Endothelial cell of umbilical vein (primary cell): ENCODE data around the gene BABAM2. TPM values are rescaled to one million over a fixed set of nuclear protein-coding genes. Genes with fewer than 3 reads are reported as not detected.

Experiments
- BruUV-seq: library from RNA; stranded (reverse); fragments of 400-500 nt; replicated peaks from 2 replicates; lab custom pipeline; 2021; lab: Mats Ljungman, UMichigan
- CTCF ChIA-PET: fragments of 300-600, 350-600 bp; sonication (Branson Sonifier 250); formaldehyde crosslinking; loops from one replicate; lab custom pipeline; 2021; ENCODE audit warnings: antibody characterized with exemption, inconsistent platforms; lab: Charles Lee
- POLR2A ChIA-PET: fragments of 300-600, 350-600 bp; sonication (Branson Sonifier 250); formaldehyde crosslinking; loops from one replicate; lab custom pipeline; 2021; ENCODE audit warnings: antibody characterized with exemption, inconsistent platforms; lab: Charles Lee
- DNase-seq: peaks from one replicate; pipeline ENCODE4 v3.0.0-alpha.2; 2011; ENCODE audit warnings: low read depth, low spot score
- FAIRE-seq: peaks from 2 replicates; lab custom pipeline; 2011; peaks lifted over from hg19 to GRCh38; lab: Jason Lieb, UNC
- H2AFZ ChIP-seq: 2 replicates; pipeline ENCODE4 v1.6.0; 2012; ENCODE audit warnings: low read depth, low read length, control low read depth, inconsistent platforms
- H3K27ac ChIP-seq: 2 replicates; pipeline ENCODE4 v1.5.1; 2011; ENCODE audit warnings: low read depth, mild to moderate bottlenecking, control low read depth, low read length, moderate library complexity; ENCODE audit not compliant: insufficient read depth
- H3K27me3 ChIP-seq, 2 experiments: 2 replicates each; pipeline versions ENCODE4 v1.6.0 to v1.6.1; 2011; ENCODE audit warnings: low read length in 2 of 2, mixed read lengths in 1 of 2; ENCODE audit not compliant: control insufficient read depth in 2 of 2, insufficient read depth in 2 of 2
- H3K36me3 ChIP-seq, 2 experiments: 2 replicates in 1 of 2; 3 replicates in 1 of 2; pipeline ENCODE4 v1.5.1; 2011; ENCODE audit warnings: low read length in 2 of 2, mild to moderate bottlenecking in 1 of 2, moderate library complexity in 1 of 2; ENCODE audit not compliant: control insufficient read depth in 2 of 2, insufficient read depth in 2 of 2; ENCODE audit errors: extremely low read depth in 1 of 2
- H3K4me1 ChIP-seq: 3 replicates; pipeline ENCODE4 v1.5.1; 2011; ENCODE audit warnings: mild to moderate bottlenecking, low read length; ENCODE audit not compliant: control insufficient read depth, insufficient read depth; ENCODE audit errors: extremely low read depth
- H3K4me2 ChIP-seq: 2 replicates; pipeline ENCODE4 v1.6.1; 2011; ENCODE audit warnings: low read length, control low read depth, mixed read lengths; ENCODE audit not compliant: insufficient read depth
- H3K4me3 ChIP-seq, 3 experiments: fragments of 200-600 bp in 1 of 3; sonication (generic), shearing (Covaris generic) in 1 of 3; replicated peaks in 1 of 3; 2 replicates each; pipeline ENCODE4 v1.5.1; 2011 to 2016; ENCODE audit warnings: control low read depth in 3 of 3, low read length in 3 of 3, mild to moderate bottlenecking in 2 of 3, inconsistent platforms in 1 of 3, low read depth in 1 of 3, moderate library complexity in 1 of 3; ENCODE audit not compliant: insufficient read depth in 1 of 3
- H3K79me2 ChIP-seq: 2 replicates; pipeline ENCODE4 v1.6.0; 2012; ENCODE audit warnings: low read length, inconsistent platforms; ENCODE audit not compliant: control insufficient read depth, insufficient read depth
- H3K9ac ChIP-seq: replicated peaks from 2 replicates; pipeline ENCODE3; 2011; ENCODE audit warnings: low read length, control low read depth; ENCODE audit not compliant: insufficient read depth; ENCODE audit errors: extremely low read depth
- H3K9me1 ChIP-seq: replicated peaks from 3 replicates; pipeline ENCODE4 v1.6.0; 2011; ENCODE audit warnings: mild to moderate bottlenecking, low read length; ENCODE audit not compliant: control insufficient read depth, insufficient read depth; ENCODE audit errors: extremely low read depth
- H3K9me3 ChIP-seq: replicated peaks from 2 replicates; pipeline ENCODE4 v1.5.1; 2012; ENCODE audit warnings: low read length, inconsistent platforms; ENCODE audit not compliant: control insufficient read depth, insufficient read depth
- H4K20me1 ChIP-seq: replicated peaks from 2 replicates; pipeline ENCODE3; 2011; ENCODE audit warnings: mild to moderate bottlenecking, low read length; ENCODE audit not compliant: control insufficient read depth, insufficient read depth; ENCODE audit errors: extremely low read depth
- EZH2 ChIP-seq: IDR thresholded peaks from 2 replicates; pipeline ENCODE4 v1.6.1; 2012; ENCODE audit warnings: borderline replicate concordance, low read depth, mild to moderate bottlenecking, moderate library complexity, low read length, inconsistent platforms; ENCODE audit not compliant: severe bottlenecking
- FOS ChIP-seq: IDR thresholded peaks from 2 replicates; pipeline ENCODE4 v1.6.1; 2011; ENCODE audit warnings: mild to moderate bottlenecking, low read length, moderate library complexity, borderline replicate concordance; ENCODE audit not compliant: insufficient read depth
- GATA2 ChIP-seq: IDR thresholded peaks from 2 replicates; pipeline ENCODE4 v1.7.0; 2011; ENCODE audit warnings: low read depth, mild to moderate bottlenecking, moderate library complexity, mixed read lengths, low read length; ENCODE audit not compliant: insufficient read length, insufficient read depth
- JUN ChIP-seq: IDR thresholded peaks from 2 replicates; pipeline ENCODE4 v1.6.1; 2011; ENCODE audit warnings: borderline replicate concordance, low read depth; ENCODE audit not compliant: insufficient read length, insufficient read depth
- MYC ChIP-seq: IDR thresholded peaks from one replicate; pipeline ENCODE4 v1.6.1; 2011; ENCODE audit warnings: mild to moderate bottlenecking, low read depth, low read length
- POLR2A ChIP-seq: IDR thresholded peaks from 2 replicates; pipeline ENCODE4 v1.6.1; 2012; ENCODE audit warnings: low read depth, mild to moderate bottlenecking, control low read depth, low read length
- POLR2AphosphoS5 ChIP-seq: IDR thresholded peaks from 2 replicates; pipeline ENCODE4 v1.6.1; 2012; ENCODE audit warnings: low read depth, mild to moderate bottlenecking, control low read depth, low read length, moderate library complexity; ENCODE audit not compliant: insufficient read depth
- dilution Hi-C: fragments of 300-500 bp; cut with MboI; formaldehyde crosslinking; loops from one replicate; pipeline ENCODE4 v1.15.0; 2019; ENCODE audit warnings: low sequenced_read_pairs; ENCODE audit not compliant: extremely low pct_ligation_motif_present
- intact Hi-C: fragments of 100-400 bp; cut with micrococcal nuclease; formaldehyde crosslinking; loops from one replicate; pipeline ENCODE4 v1.10.0; 2022
- polyA plus RNA-seq, 4 experiments: library from polyadenylated mRNA; depleted of rRNA in 3 of 4; stranded (reverse) in 3 of 4; unstranded in 1 of 4; fragments of >200 nt; gene quantifications; 2 replicates each; pipeline versions ENCODE4 v1.2.1 to v1.2.3, GENCODE V29; 2011 to 2012; ENCODE audit warnings: missing spikeins in 1 of 4
- total RNA-seq: library from RNA; stranded (reverse); gene quantifications from 2 replicates; pipeline ENCODE4 v1.2.3, GENCODE V29; 2021
- TF ChIP-seq, protein P1 (sequence below): IDR thresholded peaks from 2 replicates; pipeline ENCODE4 v1.6.1; 2011; ENCODE audit not compliant: insufficient read depth, insufficient read length
- TF ChIP-seq, protein P2 (sequence below), 2 donors: IDR thresholded peaks; 1 replicate in 1 of 2; 2 replicates in 1 of 2; pipeline ENCODE4 v1.5.1; 2011; ENCODE audit warnings: low read length in 2 of 2, mild to moderate bottlenecking in 2 of 2, moderate library complexity in 2 of 2, control low read depth in 1 of 2, inconsistent platforms in 1 of 2, low read depth in 1 of 2; ENCODE audit not compliant: insufficient read depth in 1 of 2; ENCODE audit errors: extremely low read depth in 1 of 2

The BABAM2 gene
- total and polyA plus RNA-seq, 2 donors (not counting 3 experiments of a cell fraction or from before 2014, with no cell fraction given): 19.9 to 27.6 TPM

DNA sequence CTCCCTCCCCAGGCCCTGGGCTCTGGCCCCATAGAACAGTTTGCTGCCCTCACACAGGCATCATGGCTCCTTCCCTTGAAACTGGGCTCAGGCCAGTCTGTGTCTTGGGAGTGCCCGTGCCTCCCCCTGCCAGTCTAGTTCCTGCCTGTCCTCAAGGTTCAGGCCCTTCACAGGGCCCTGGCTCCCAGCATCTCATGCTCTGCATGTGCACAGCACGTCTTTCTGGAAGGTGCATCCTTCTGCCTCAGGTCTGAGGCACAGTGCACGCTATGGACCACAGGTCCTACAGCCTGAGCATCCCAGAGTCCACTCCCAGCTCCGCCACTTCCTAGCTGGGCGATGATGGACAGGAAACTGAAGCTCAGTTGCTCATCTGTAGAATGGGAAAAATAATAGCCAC is 466.5 kb downstream of the BABAM2 start:
- no peak for DNase-seq
- H4K20me1 ChIP-seq: no peaks in the 10 kb centered on the region
- intact Hi-C loops (no loop called here), dilution Hi-C loops (no loop called here)
- H3K9ac ChIP-seq: no peak overlapping the region
- no peaks in the 10 kb centered on the region for H3K27me3 ChIP-seq
- H3K4me3 ChIP-seq: no peak overlapping the region
- CTCF ChIA-PET: interaction anchor here (1.7 to 2.6 kb wide), 3 partner anchors 8 to 81 kb away, joined by 5 to 10 read pairs (median 8); no protein-coding TSS in a partner anchor
- TF ChIP-seq GATA2: no peak
- TF ChIP-seq, protein P1, sequence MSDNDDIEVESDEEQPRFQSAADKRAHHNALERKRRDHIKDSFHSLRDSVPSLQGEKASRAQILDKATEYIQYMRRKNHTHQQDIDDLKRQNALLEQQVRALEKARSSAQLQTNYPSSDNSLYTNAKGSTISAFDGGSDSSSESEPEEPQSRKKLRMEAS: no peak
- no peak for TF ChIP-seq MYC
- no peak for TF ChIP-seq JUN
- no peak for TF ChIP-seq FOS
- no peak for TF ChIP-seq POLR2AphosphoS5
- TF ChIP-seq EZH2: no peak
- TF ChIP-seq, protein P2, sequence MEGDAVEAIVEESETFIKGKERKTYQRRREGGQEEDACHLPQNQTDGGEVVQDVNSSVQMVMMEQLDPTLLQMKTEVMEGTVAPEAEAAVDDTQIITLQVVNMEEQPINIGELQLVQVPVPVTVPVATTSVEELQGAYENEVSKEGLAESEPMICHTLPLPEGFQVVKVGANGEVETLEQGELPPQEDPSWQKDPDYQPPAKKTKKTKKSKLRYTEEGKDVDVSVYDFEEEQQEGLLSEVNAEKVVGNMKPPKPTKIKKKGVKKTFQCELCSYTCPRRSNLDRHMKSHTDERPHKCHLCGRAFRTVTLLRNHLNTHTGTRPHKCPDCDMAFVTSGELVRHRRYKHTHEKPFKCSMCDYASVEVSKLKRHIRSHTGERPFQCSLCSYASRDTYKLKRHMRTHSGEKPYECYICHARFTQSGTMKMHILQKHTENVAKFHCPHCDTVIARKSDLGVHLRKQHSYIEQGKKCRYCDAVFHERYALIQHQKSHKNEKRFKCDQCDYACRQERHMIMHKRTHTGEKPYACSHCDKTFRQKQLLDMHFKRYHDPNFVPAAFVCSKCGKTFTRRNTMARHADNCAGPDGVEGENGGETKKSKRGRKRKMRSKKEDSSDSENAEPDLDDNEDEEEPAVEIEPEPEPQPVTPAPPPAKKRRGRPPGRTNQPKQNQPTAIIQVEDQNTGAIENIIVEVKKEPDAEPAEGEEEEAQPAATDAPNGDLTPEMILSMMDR (IDR thresholded peaks at IDR 0.05; ENCODE audit: extremely low read depth in 1 of 2, insufficient read depth in 1 of 2, low read depth in 1 of 2, low read length in 2 of 2): no peak
- TF ChIP-seq POLR2A: no peak
- no peaks in the 10 kb centered on the region for H3K79me2 ChIP-seq
- no peak overlapping the region for H2AFZ ChIP-seq
- no peak for FAIRE-seq
- no peaks in the 10 kb centered on the region for H3K36me3 ChIP-seq
- no peak overlapping the region for H3K27ac ChIP-seq
- no TSS peak for BruUV-seq
- peaks cover 37% of the 10 kb centered on the region for H3K4me1 ChIP-seq
- no peaks in the 10 kb centered on the region for H3K9me3 ChIP-seq
- POLR2A ChIA-PET: no interaction called here
- no peak overlapping the region for H3K4me2 ChIP-seq
- no peaks in the 10 kb centered on the region for H3K9me1 ChIP-seq
